ENCODE results near the gene OXCT2. TPM values are rescaled to one million over a fixed set of nuclear protein-coding genes. Genes with fewer than 3 reads are reported as not detected.

OXCT2 gene
- total RNA-seq, 1 donor from 2014 or later = 0.95 TPM

DNA sequence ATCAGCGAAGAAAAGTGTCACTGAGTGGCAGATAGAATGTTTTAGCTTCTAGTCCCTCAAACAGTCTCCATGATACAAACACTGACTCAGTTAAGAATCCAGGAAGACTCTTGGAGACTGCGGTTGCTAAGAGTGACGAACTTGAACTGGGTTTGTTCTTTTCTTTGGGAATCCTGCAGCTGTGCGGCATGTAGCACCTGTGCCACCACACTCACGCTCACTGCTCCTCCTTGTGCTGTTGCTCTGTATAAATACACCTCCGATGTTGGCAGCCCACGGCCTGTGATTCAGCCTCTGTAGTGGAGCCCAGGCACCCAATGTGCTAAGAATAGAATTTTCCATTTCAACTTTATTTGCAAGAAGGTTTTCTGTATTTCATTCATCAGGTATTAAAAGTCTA, 38.0 kb downstream of the OXCT2 start:
- DNase-seq (ENCODE audit: low spot score) = no peak

DNA sequence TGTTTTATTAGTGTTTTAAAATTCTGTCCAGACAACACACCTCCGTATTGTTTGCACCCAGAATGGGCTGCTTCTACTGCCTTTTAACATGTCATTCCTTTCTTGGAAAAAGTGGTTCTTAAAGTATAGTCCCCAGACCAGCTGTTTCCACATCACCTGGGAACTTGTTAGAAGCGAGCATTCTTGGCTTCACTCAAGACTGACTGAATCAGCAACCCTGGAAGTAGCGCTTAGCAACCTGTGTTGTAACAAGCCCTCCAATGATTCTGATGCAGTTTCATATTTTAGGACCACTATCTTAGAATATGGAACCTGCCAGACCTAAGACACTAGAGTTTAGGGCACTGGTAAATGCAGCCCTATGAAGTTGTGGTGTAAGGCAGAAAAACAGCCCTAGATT, 38.4 kb downstream of the OXCT2 start:
- DNase-seq (ENCODE audit: low spot score) = no peak

DNA sequence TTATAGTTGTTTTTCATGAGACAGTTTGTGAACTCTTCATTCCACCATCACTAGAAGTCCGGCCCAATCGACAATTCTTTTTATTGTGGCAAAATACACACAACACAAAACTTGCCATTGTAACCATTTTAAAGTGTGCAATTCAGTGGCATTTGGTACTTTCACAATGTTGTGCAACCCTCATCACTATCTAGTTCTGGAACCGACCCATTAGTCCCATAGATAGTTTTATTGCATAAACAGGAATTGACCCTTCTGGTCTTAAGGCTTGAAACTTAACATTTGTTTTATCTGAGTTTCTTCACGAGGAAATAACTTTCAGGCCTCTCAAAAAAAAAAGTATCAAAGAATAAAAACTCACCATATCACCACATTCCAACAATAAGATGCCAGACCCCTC, 41.3 kb downstream of the OXCT2 start:
- DNase-seq (ENCODE audit: low spot score) = no peak

DNA sequence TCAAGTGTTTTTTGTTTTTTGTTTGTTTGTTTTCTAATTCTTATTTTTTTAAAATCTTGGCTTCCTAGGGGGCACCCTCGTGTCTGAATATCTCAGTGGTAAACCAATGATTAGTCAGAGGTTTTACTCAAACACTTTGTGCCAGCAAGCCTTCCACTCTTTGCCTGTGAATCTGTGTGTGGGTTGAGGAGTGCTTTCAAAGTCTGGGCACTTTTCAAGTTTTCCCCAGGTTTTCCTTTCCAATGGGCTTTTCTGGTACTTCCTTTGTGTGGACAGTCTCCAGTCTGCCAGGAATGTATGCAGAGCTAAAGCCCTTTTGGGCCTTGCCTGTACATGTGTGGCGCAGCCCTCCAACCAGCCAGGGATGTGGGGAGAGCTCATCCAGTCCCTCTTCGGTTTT, 42.1 kb downstream of the OXCT2 start:
- DNase-seq (ENCODE audit: low spot score) = no peak

DNA sequence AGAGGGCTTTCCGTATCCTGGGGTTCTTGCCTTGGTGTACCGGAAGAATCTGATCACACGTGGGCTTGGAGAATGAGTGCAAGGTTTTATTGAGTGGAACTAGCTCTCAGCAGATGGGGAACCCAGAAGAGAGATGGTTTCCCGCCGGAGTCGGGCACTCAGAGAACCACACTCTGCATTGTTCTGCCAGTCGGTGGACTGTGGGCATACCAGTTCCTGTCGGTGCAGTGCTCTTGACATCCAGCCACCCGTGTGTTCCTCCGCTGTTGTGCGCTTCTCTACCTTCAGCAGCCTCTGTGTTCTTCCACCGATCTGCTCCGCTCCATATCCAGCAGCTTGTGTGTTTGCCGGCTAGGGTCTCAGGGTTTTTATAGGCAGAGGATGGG, 43.2 kb downstream of the OXCT2 start:
- no peak for DNase-seq (ENCODE audit: low spot score)

DNA sequence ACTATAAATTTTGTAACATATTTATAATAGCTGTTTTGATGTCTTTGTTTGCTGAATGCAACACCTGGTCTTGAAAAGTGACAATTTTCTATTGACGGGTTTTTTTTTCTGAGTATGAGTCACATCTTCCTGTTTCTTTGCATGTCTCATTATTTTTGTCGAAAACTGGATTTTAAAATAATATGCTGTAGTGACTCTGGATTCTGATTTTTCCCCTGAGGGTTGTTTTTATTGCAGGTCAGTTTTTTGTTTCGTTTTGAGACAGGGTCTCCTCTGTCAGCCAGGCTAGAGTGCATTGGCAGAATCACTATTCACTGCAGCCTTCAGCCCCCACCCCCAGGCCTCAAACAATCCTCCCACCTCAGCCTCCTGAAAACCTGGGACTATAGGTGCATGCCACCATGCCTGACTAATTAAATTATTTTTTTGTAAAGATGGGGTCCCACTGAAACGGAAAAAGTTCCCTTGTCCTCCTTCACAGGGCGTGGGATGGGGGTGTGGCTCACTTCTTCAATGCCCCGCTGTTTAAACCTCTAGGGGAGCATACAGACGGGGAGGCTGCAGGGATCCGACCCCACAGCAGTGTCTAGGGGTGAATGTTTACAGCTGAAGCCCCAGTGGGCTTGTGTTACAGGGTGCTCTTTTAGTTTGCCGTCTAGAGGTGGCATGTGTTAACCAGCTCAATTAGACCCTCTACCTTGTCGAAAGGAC, 43.8 kb downstream of the OXCT2 start:
- DNase-seq (ENCODE audit: low spot score) = no peak

DNA sequence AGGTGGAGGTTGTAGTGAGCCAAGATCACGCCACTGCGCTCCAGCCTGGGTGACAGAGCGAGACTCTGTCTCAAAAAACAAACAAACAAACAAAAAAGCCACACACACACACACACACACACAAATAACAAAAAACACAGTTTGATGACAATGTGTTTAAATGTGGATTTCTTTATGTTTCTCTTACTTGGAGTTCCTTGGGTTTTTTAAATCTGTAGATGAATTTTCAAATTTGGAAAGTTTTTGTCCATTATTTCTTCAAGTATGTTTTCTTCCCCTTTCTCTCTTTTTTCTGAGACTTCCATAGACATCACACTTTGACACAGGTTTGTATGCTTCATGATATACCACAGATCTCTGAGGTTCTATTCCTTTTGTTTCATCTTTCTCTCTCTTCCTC, 44.5 kb downstream of the OXCT2 start:
- DNase-seq (ENCODE audit: low spot score) = no peak

DNA sequence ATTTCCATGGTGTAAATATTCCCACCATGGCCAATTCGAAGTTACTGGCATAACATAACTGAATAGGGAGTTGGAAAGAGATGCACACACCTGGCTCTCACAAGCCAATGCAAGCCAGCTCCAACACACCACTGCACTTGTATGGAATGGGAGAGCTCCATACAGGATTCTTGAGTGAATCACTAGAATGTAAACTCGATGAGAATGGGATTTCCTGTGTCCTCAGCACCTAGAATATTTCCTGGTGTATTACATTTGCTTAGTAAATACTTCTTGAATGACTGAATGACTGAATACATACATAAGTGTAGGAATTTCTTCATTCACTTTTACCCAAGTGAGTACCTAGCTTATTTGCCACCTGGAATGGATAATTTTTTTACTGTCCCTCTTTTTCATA, 48.7 kb downstream of the OXCT2 start:
- DNase-seq (ENCODE audit: low spot score) = no peak

DNA sequence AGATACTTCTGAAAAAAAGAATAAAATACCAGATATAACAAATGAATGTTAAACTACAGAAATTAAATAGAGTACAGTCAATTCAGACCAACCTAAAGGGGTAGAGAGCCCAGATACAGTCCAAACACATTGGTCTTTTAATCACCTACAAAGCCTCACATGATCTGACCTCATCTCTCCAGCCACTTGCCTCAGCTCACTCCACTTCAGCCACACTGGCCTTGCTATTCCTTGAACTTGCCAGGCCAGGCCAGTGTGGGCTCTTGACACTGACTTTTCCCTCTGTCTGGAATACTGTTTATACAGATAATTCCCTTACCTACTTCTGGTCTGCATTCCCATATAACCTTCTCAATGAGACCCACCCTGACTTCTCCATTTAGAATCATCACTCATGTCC, 49.5 kb downstream of the OXCT2 start:
- no peak for DNase-seq (ENCODE audit: low spot score)

DNA sequence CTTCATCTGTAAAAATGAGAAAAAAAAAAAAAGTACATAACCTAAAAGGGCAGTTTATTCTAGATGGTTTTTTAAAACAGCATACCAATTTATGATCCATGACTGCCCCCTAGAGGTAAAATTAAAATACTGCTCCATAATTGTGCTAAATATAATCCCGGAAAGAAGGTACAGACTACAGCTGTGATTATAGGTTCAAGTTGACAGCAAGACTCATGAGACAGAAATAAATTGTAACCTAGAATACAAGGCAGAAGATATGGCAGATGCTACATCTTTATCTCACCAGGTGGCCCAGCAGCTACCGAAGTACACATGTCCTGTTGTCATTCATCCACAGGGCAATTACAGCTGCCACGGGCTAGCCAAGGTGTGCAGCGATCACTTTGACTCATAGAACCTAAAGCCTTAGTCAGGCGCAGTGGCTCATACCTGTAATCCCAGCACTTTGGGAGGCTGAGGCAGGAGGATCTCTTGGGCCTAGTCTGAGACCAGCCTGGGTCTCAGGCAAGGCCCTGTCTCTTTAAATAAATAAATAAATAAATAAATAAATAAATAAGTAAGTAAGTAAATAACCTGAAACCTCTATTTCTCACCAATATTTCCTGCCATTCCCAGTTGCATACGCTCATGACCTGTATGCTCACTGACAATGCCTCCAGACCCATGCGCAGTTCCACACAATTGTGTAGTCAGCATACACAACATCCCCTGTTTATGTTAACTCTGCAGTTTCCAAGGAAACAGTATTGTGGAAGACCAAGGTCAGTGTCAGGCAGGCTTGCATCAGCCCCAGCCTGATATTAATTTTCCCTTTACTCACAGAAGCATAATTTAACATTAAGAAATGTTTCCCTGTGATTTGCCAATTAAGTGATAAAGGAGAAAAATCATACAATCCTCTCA, 50.8 kb downstream of the OXCT2 start:
- DNase-seq (ENCODE audit: low spot score) = no peak

Other genes with a start within 250 kb of the OXCT2 start
- 211 TPM for gene PABPC4, start 194.6 kb downstream of the OXCT2 start, total RNA-seq
- gene HEYL, start 131.7 kb downstream of the OXCT2 start, total RNA-seq = 8.5 TPM
- 2.9 TPM for gene NT5C1A, start 99.2 kb downstream of the OXCT2 start, total RNA-seq
- 0.20 TPM for gene HPCAL4, start 79.9 kb downstream of the OXCT2 start, total RNA-seq
- 39.3 TPM for gene PPIE, start 32.5 kb downstream of the OXCT2 start, total RNA-seq
- 1.8 TPM for gene BMP8B, start 17.5 kb upstream of the OXCT2 start, total RNA-seq
- 13.4 TPM for gene TRIT1, start 112.2 kb upstream of the OXCT2 start, total RNA-seq
- gene MYCL, start 130.6 kb upstream of the OXCT2 start, total RNA-seq = 4.4 TPM
- 3.3 TPM for gene MFSD2A, start 183.8 kb upstream of the OXCT2 start, total RNA-seq